ENCODE data around the gene XPO4.
"Not testable (repeated sequence)": the region's sequence is repeated elsewhere in the genome, so short reads cannot be mapped to it uniquely, and the experiment has no call there.

DNA sequence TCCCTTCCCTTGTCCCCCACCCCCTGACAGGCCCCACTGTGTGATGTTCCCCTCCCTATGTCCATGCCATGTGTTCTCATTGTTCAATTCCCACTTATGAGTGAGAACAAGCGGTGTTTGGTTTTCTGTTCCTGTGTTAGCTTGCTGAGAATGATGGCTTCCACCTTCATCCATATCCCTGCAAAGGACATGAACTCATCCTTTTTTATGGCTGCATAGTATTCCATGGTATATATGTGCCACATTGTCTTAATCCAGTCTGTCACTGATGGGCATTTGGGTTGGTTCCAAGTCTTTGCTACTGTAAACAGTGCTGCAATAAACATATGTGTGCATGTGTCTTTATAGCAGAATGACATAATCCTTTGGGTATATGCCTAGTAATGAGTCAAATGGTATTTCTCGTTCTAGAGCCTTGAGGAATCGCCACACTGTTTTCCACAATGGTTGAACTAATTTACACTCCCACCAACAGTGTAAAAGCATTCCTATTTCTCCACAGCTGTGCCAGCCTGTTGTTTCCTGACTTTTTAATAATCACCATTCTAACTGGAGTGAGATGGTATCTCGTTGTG, 158.6 kb downstream of the XPO4 start:
- not testable (repeated sequence) for TF ChIP-seq CTCF (IDR thresholded peaks at IDR 0.05; ENCODE audit: insufficient read depth, low read length, poor library complexity, severe bottlenecking); EZH2phosphoT487 (conservative IDR thresholded peaks at IDR 0.05; ENCODE audit: low read length)

Data from SU-DHL-6 (cell line).